Measurements from ENCODE around the gene LAMP5.

- TF ChIP-seq, protein P1, sequence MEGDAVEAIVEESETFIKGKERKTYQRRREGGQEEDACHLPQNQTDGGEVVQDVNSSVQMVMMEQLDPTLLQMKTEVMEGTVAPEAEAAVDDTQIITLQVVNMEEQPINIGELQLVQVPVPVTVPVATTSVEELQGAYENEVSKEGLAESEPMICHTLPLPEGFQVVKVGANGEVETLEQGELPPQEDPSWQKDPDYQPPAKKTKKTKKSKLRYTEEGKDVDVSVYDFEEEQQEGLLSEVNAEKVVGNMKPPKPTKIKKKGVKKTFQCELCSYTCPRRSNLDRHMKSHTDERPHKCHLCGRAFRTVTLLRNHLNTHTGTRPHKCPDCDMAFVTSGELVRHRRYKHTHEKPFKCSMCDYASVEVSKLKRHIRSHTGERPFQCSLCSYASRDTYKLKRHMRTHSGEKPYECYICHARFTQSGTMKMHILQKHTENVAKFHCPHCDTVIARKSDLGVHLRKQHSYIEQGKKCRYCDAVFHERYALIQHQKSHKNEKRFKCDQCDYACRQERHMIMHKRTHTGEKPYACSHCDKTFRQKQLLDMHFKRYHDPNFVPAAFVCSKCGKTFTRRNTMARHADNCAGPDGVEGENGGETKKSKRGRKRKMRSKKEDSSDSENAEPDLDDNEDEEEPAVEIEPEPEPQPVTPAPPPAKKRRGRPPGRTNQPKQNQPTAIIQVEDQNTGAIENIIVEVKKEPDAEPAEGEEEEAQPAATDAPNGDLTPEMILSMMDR (IDR thresholded peaks at IDR 0.05; ENCODE audit: insufficient read depth, low read length, poor library complexity, severe bottlenecking): no peak
- no peak for TF ChIP-seq EZH2phosphoT487 (conservative IDR thresholded peaks at IDR 0.05; ENCODE audit: low read length)
These were observed 59.2 kb downstream of the LAMP5 start for GRCh38 chr20:9573335-9574151.

Data from SU-DHL-6 (cell line).